Keratinocyte (primary cell): ENCODE measurements around the gene OBSL1. TPM values are rescaled to one million over a fixed set of nuclear protein-coding genes. Genes with fewer than 3 reads are reported as not detected.

Source experiments
- DNase-seq: peaks from one replicate; pipeline ENCODE4 v3.0.0-alpha.2; 2011; ENCODE audit warnings: low read depth, missing footprints, low spot score
- FAIRE-seq: peaks from 2 replicates; lab custom pipeline; 2011; peaks lifted over from hg19 to GRCh38; lab: Jason Lieb, UNC
- H2AFZ ChIP-seq: 2 replicates; pipeline ENCODE4 v1.6.0; 2012; ENCODE audit warnings: low read length, control low read depth, inconsistent platforms; ENCODE audit not compliant: control insufficient read depth
- H3K27ac ChIP-seq: 2 replicates; pipeline ENCODE4 v1.5.1; 2011; ENCODE audit warnings: low read length; ENCODE audit not compliant: control insufficient read depth, insufficient read depth
- H3K27me3 ChIP-seq: 3 replicates; pipeline ENCODE4 v1.6.0; 2011; ENCODE audit warnings: low read length; ENCODE audit not compliant: control insufficient read depth, insufficient read depth; ENCODE audit errors: extremely low read depth
- H3K36me3 ChIP-seq, 2 experiments: 2 replicates in 1 of 2; 3 replicates in 1 of 2; pipeline ENCODE4 v1.5.1; 2011; ENCODE audit warnings: low read length in 2 of 2, mild to moderate bottlenecking in 1 of 2; ENCODE audit not compliant: control insufficient read depth in 2 of 2, insufficient read depth in 2 of 2; ENCODE audit errors: extremely low read depth in 1 of 2
- H3K4me1 ChIP-seq: 3 replicates; pipeline ENCODE4 v1.5.1; 2011; ENCODE audit warnings: low read length; ENCODE audit not compliant: control insufficient read depth, insufficient read depth; ENCODE audit errors: extremely low read depth
- H3K4me2 ChIP-seq: 3 replicates; pipeline ENCODE4 v1.6.0; 2011; ENCODE audit warnings: low read depth, low read length; ENCODE audit not compliant: control insufficient read depth, insufficient read depth; ENCODE audit errors: extremely low read depth
- H3K4me3 ChIP-seq, 3 experiments: fragments of 200-600 bp in 1 of 3; sonication (generic) in 1 of 3; 2 replicates in 2 of 3; 3 replicates in 1 of 3; pipeline ENCODE4 v1.5.1; 2011 to 2016; ENCODE audit warnings: low read length in 3 of 3, mild to moderate bottlenecking in 3 of 3, control low read depth in 2 of 3, inconsistent platforms in 1 of 3, low read depth in 1 of 3, mixed read lengths in 1 of 3, mixed run types in 1 of 3, moderate library complexity in 1 of 3; ENCODE audit not compliant: control insufficient read depth in 2 of 3, insufficient read depth in 2 of 3; ENCODE audit errors: extremely low read depth in 1 of 3
- H3K79me2 ChIP-seq: 2 replicates; pipeline ENCODE4 v1.6.0; 2012; ENCODE audit warnings: low read length; ENCODE audit not compliant: control insufficient read depth, insufficient read depth
- H3K9ac ChIP-seq: 3 replicates; pipeline ENCODE4 v1.6.0; 2011; ENCODE audit warnings: low read length; ENCODE audit not compliant: control insufficient read depth, insufficient read depth; ENCODE audit errors: extremely low read depth
- H3K9me1 ChIP-seq: 3 replicates; pipeline ENCODE4 v1.6.0; 2011; ENCODE audit warnings: low read length; ENCODE audit not compliant: control insufficient read depth, insufficient read depth; ENCODE audit errors: extremely low read depth
- H3K9me3 ChIP-seq: 2 replicates; pipeline ENCODE4 v1.5.1; 2012; ENCODE audit warnings: low read depth, low read length; ENCODE audit not compliant: control insufficient read depth
- H4K20me1 ChIP-seq: 3 replicates; pipeline ENCODE4 v1.6.0; 2011; ENCODE audit warnings: low read length; ENCODE audit not compliant: control insufficient read depth, insufficient read depth; ENCODE audit errors: extremely low read depth
- EZH2 ChIP-seq: IDR thresholded peaks from one replicate; pipeline ENCODE4 v1.6.1; 2012; ENCODE audit warnings: inconsistent platforms, mild to moderate bottlenecking, low read length, moderate library complexity
- dilution Hi-C: fragments of 300-500 bp; cut with MboI; formaldehyde crosslinking; loops from one replicate; pipeline ENCODE4 v1.7.0; 2020; ENCODE audit warnings: low sequenced_read_pairs; ENCODE audit not compliant: extremely low pct_ligation_motif_present
- polyA plus RNA-seq, 5 experiments: library from polyadenylated mRNA; depleted of rRNA in 3 of 5; stranded (reverse) in 3 of 5; stranded (forward) in 1 of 5; unstranded in 1 of 5; fragments of >200 nt; gene quantifications; 1 replicate in 1 of 5; 2 replicates in 3 of 5; 3 replicates in 1 of 5; pipeline versions ENCODE4 v1.2.1 to v1.2.3, GENCODE V29; 2011 to 2012; ENCODE audit warnings: missing spikeins in 2 of 5, low read depth in 1 of 5, low replicate concordance in 1 of 5
- TF ChIP-seq, protein P1 (sequence below), 3 experiments: IDR thresholded peaks in 1 of 3; conservative IDR thresholded peaks in 1 of 3; optimal IDR thresholded peaks in 1 of 3; 2 replicates in 2 of 3; 3 replicates in 1 of 3; pipeline versions ENCODE3 to v1.5.1; 2011; ENCODE audit warnings: low read length in 3 of 3, mild to moderate bottlenecking in 3 of 3, moderate library complexity in 2 of 3, control low read depth in 1 of 3, inconsistent platforms in 1 of 3; ENCODE audit not compliant: insufficient read depth in 2 of 3; ENCODE audit errors: extremely low read depth in 1 of 3

OBSL1 gene
- polyA plus RNA-seq, 1 donor (not counting 4 experiments of a cell fraction or from before 2014, with no cell fraction given) = 9.3 TPM

DNA sequence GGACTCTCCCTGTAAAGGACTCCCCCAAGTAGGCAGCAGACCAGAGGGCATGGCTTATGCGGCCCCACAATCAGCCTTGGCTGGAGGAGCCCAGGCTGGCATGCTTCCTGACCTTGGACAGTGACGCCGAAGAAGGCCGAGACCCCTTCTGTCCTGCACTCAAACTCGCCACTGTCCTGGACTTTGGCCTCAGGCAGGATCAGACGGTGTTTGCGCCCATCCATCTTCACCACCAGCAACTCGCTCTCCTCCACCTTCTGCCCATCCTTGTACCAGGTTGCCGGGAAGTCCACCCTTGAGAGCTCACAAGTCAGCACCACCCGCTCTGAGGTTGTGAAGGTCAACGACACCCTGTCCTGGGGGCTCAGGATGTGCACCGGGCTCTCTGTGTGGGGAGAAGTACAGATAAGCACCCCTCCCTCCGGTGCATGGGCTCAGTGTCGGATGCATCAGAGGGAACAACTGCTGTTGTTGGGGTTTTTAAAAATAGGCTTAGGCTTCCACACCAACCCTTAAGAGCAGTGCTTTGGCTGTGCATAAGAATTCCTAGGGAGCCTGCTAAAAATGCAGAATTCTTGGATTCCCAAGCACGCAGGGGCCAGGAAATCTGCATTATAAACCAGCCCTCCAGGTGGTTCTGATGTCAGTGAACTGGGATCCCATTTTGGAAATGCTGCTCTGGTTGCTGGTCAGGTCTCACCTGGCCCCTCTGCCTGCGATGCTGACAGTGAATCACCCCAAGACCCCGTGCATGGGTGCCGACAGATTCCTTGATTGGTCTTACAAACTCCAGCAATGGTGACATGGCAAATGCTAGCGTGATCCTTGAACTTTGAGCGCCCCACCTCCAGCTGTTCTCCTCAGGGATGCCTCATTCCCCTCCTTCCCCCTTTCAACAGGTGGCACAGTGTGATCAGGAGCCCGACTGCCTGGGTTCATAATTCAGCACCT is 5.9 kb downstream of the OBSL1 start:
- Histone ChIP-seq H3K27me3 (no peaks in the 10 kb centered on the region), H3K9me1 (no peaks in the 10 kb centered on the region), H4K20me1 (no peaks in the 10 kb centered on the region), H3K9me3 (no peaks in the 10 kb centered on the region), H3K27ac (no peak overlapping the region), H3K36me3 (no peaks in the 10 kb centered on the region), H2AFZ (no peak overlapping the region), H3K9ac (no peak overlapping the region), H3K4me3 (no peak overlapping the region), H3K4me2 (no peak overlapping the region), H3K4me1 (no peaks in the 10 kb centered on the region), H3K79me2 (no peaks in the 10 kb centered on the region)
- TF ChIP-seq, protein P1, sequence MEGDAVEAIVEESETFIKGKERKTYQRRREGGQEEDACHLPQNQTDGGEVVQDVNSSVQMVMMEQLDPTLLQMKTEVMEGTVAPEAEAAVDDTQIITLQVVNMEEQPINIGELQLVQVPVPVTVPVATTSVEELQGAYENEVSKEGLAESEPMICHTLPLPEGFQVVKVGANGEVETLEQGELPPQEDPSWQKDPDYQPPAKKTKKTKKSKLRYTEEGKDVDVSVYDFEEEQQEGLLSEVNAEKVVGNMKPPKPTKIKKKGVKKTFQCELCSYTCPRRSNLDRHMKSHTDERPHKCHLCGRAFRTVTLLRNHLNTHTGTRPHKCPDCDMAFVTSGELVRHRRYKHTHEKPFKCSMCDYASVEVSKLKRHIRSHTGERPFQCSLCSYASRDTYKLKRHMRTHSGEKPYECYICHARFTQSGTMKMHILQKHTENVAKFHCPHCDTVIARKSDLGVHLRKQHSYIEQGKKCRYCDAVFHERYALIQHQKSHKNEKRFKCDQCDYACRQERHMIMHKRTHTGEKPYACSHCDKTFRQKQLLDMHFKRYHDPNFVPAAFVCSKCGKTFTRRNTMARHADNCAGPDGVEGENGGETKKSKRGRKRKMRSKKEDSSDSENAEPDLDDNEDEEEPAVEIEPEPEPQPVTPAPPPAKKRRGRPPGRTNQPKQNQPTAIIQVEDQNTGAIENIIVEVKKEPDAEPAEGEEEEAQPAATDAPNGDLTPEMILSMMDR (optimal IDR thresholded peaks at IDR 0.05 in 1 of 3, IDR thresholded peaks at IDR 0.05 in 1 of 3, conservative IDR thresholded peaks at IDR 0.05 in 1 of 3; ENCODE audit: extremely low read depth in 1 of 3, insufficient read depth in 2 of 3, low read length in 3 of 3) = no peak
- no peak for TF ChIP-seq EZH2
- no peak for DNase-seq
- FAIRE-seq = no peak
- dilution Hi-C loops = no loop called here

DNA sequence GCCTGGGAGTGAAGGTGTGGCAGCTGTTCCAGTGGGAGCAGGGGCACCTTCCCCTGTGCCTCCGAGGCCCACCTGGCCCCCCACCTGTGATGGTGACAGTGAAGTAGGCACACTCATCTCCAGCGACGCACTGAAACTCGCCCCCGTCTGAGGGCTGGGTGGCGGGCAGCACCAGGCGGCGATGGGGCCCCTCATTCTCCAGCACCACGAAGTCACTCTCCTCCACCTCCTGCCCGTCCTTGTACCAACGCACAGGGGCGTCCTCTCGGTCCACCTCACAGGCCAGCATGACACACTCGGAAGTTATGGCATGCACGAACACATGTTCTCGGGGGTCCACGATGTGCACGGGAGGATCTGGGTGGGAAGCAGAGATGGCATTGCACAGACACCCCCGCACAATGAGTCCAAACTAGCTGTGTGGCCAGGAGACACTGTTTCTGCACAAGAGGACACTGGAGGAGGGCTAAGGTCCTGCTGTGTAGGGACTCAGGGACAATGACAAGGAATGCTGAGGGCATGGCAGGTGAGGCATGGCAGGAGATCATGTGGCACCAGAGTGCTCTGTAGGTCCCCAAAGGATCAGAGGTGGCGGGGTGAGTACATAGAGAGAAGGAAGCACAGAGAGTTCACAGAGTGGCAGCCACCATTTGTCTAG is 7.9 kb downstream of the OBSL1 start:
- H3K27me3 ChIP-seq = no peaks in the 10 kb centered on the region
- H3K36me3 ChIP-seq = no peaks in the 10 kb centered on the region
- no peak overlapping the region for H2AFZ ChIP-seq
- DNase-seq = no peak
- H4K20me1 ChIP-seq = no peaks in the 10 kb centered on the region
- no peaks in the 10 kb centered on the region for H3K4me1 ChIP-seq
- FAIRE-seq = no peak
- H3K4me2 ChIP-seq = no peak overlapping the region
- H3K9ac ChIP-seq = no peak overlapping the region
- no peaks in the 10 kb centered on the region for H3K9me1 ChIP-seq
- H3K27ac ChIP-seq = no peak overlapping the region
- dilution Hi-C loops = no loop called here
- no peak for TF ChIP-seq EZH2
- TF ChIP-seq, protein P1 (optimal IDR thresholded peaks at IDR 0.05 in 1 of 3, IDR thresholded peaks at IDR 0.05 in 1 of 3, conservative IDR thresholded peaks at IDR 0.05 in 1 of 3; ENCODE audit: extremely low read depth in 1 of 3, insufficient read depth in 2 of 3, low read length in 3 of 3) = no peak
- H3K9me3 ChIP-seq = no peaks in the 10 kb centered on the region
- H3K4me3 ChIP-seq = no peak overlapping the region
- H3K79me2 ChIP-seq = no peaks in the 10 kb centered on the region
